Ishikawa (cell line): Measurements from ENCODE around the gene TXNRD3.

Experiments used
- CEBPB ChIP-seq: IDR thresholded peaks from 2 replicates; pipeline ENCODE4 v1.6.1; 2012
- CREB1 ChIP-seq: IDR thresholded peaks from 2 replicates; pipeline ENCODE4 v1.6.1; 2012; ENCODE audit warnings: low read depth
- EGR1 ChIP-seq: IDR thresholded peaks from 2 replicates; pipeline ENCODE4 v1.6.1; 2012
- EP300 ChIP-seq: IDR thresholded peaks from 2 replicates; pipeline ENCODE4 v1.6.1; 2012; ENCODE audit warnings: borderline replicate concordance
- MAX ChIP-seq: IDR thresholded peaks from 2 replicates; pipeline ENCODE4 v1.6.1; 2012
- NFIC ChIP-seq: IDR thresholded peaks from 2 replicates; pipeline ENCODE4 v1.6.1; 2012
- RAD21 ChIP-seq: IDR thresholded peaks from 2 replicates; pipeline ENCODE4 v1.6.1; 2012; ENCODE audit warnings: low read depth
- REST ChIP-seq: IDR thresholded peaks from 2 replicates; pipeline ENCODE4 v1.6.1; 2012; ENCODE audit warnings: low read depth, mild to moderate bottlenecking
- TAF1 ChIP-seq: IDR thresholded peaks from 2 replicates; pipeline ENCODE4 v1.6.1; 2012; ENCODE audit warnings: low read depth, mild to moderate bottlenecking
- TEAD4 ChIP-seq: IDR thresholded peaks from 2 replicates; pipeline ENCODE4 v1.6.1; 2012
- USF1 ChIP-seq: IDR thresholded peaks from 2 replicates; pipeline ENCODE4 v1.6.1; 2012
- YY1 ChIP-seq: IDR thresholded peaks from 2 replicates; pipeline ENCODE4 v1.6.1; 2012; ENCODE audit warnings: low read depth
- ZBTB7A ChIP-seq: IDR thresholded peaks from 2 replicates; pipeline ENCODE4 v1.6.1; 2012; ENCODE audit warnings: low read depth

- TF ChIP-seq NFIC = no peak
- no peak for TF ChIP-seq TAF1
- TF ChIP-seq MAX = no peak
- no peak for TF ChIP-seq REST
- no peak for TF ChIP-seq EP300
- no peak for TF ChIP-seq USF1
- no peak for TF ChIP-seq YY1
- TF ChIP-seq CEBPB = no peak
- no peak for TF ChIP-seq CREB1
- TF ChIP-seq RAD21 = no peak
- no peak for TF ChIP-seq TEAD4
- no peak for TF ChIP-seq ZBTB7A
- TF ChIP-seq EGR1 = no peak
These were observed 16.6 kb upstream of the TXNRD3 start for GRCh38 chr3:126671521-126671920.
